Left renal cortex interstitium (tissue), 4 donors: ENCODE data around the gene EIF5A. TPM values are rescaled to one million over a fixed set of nuclear protein-coding genes. Genes with fewer than 3 reads are reported as not detected.
"Not testable (repeated sequence)": the region's sequence is repeated elsewhere in the genome, so short reads cannot be mapped to it uniquely, and the experiment has no call there.

Experiments used
- DNase-seq, 4 donors: peaks; one replicate each; pipeline ENCODE4 v3.0.0-alpha.2; 2013; ENCODE audit warnings: low read depth in 4 of 4, low spot score in 2 of 4, missing footprints in 1 of 4
- polyA plus RNA-seq, 4 donors: library from polyadenylated mRNA; unstranded; fragments of 120-200 nt; gene quantifications; one replicate each; pipeline ENCODE4 v1.2.1, GENCODE V29; 2013; ENCODE audit not compliant: insufficient read length in 4 of 4

EIF5A gene
- polyA plus RNA-seq, 4 donors, result 286 to 397 (median 312) TPM

GRCh38 chr17:7328840-7329373 lies 21.5 kb downstream of the EIF5A start, which contains the start of gene NEURL4:
TSS of gene NEURL4 (minus strand) at chr17:7329335. CDS start at chr17:7329312, 23 bp downstream.
- DNase-seq, result no peak

GRCh38 chr17:7329374-7329996 lies 22.1 kb downstream of the EIF5A start:
- peak; percentile 96 to 99 (median 99) for DNase-seq

- peak in 2 of 4 donors; percentile 74 to 93 for DNase-seq
These were observed 22.7 kb downstream of the EIF5A start for GRCh38 chr17:7329997-7330637.

GRCh38 chr17:7330638-7331015 lies 23.2 kb downstream of the EIF5A start:
- DNase-seq, result no peak

- DNase-seq, result no peak
These were observed 24.7 kb downstream of the EIF5A start for GRCh38 chr17:7332111-7332510.

GRCh38 chr17:7332600-7333069 lies 25.2 kb downstream of the EIF5A start:
- DNase-seq, result not testable (repeated sequence)

- DNase-seq, result no peak
These were observed 27.6 kb downstream of the EIF5A start for GRCh38 chr17:7334938-7335538.

GRCh38 chr17:7335765-7336164 lies 28.3 kb downstream of the EIF5A start:
- not testable (repeated sequence) for DNase-seq

GRCh38 chr17:7336240-7337175 lies 29.1 kb downstream of the EIF5A start, which contains the start of gene ACAP1:
TSS of gene ACAP1 (plus strand) at chr17:7336529. CDS start at chr17:7336735, 206 bp downstream.
- DNase-seq, result no peak

- not testable (repeated sequence) for DNase-seq
These were observed 30.2 kb downstream of the EIF5A start for GRCh38 chr17:7337600-7337999.

- DNase-seq, result no peak
These were observed 32.8 kb downstream of the EIF5A start for GRCh38 chr17:7340179-7340578.

GRCh38 chr17:7341842-7342241 lies 34.4 kb downstream of the EIF5A start:
- no peak for DNase-seq

GRCh38 chr17:7343250-7343649 lies 35.8 kb downstream of the EIF5A start:
- DNase-seq, result no peak

- no peak for DNase-seq
These were observed 39.6 kb downstream of the EIF5A start for GRCh38 chr17:7346761-7347614.

GRCh38 chr17:7347630-7348477 lies 40.4 kb downstream of the EIF5A start:
- no peak for DNase-seq

- no peak for DNase-seq
These were observed 41.2 kb downstream of the EIF5A start for GRCh38 chr17:7348478-7349242.

GRCh38 chr17:7351665-7352502 lies 44.5 kb downstream of the EIF5A start, which contains the start of gene KCTD11:
TSS of gene KCTD11 (plus strand) at chr17:7352162.
- peak; percentile 55 to 77 (median 67) for DNase-seq
